K562 (cell line): ENCODE measurements around the gene TNNT1. TPM values are rescaled to one million over a fixed set of nuclear protein-coding genes. Genes with fewer than 3 reads are reported as not detected.

Experiments used
- EZH2 ChIP-seq: IDR thresholded peaks from 2 replicates; pipeline ENCODE4 v1.6.1; 2012; ENCODE audit warnings: low read depth, mild to moderate bottlenecking, inconsistent platforms, low read length, borderline replicate concordance
- GTF2E2 ChIP-seq: fragments of 200-800 bp; sonication (Bioruptor generic); IDR thresholded peaks from 2 replicates; pipeline ENCODE4 v1.6.1; 2016; ENCODE audit warnings: missing genetic modification characterization, missing compliant biosample characterization
- LCOR ChIP-seq: sonication (generic); formaldehyde crosslinking; IDR thresholded peaks from 2 replicates; pipeline ENCODE4 v1.8.0; 2022; ENCODE audit warnings: mild to moderate bottlenecking, missing genetic modification reagents
- NCOA6 ChIP-seq: fragments of 450-650 bp; IDR thresholded peaks from 2 replicates; pipeline ENCODE4 v1.6.1; 2017; ENCODE audit warnings: mild to moderate bottlenecking
- REST ChIP-seq, 2 experiments: fragments of 450-650 bp; formaldehyde crosslinking in 1 of 2; IDR thresholded peaks; 2 replicates each; pipeline versions ENCODE4 v1.4.0 to v1.6.1; 2014 to 2020; ENCODE audit warnings: mild to moderate bottlenecking in 2 of 2, borderline replicate concordance in 1 of 2, low read depth in 1 of 2
- SFPQ ChIP-seq: fragments of 200-400 bp; formaldehyde crosslinking; IDR thresholded peaks from 2 replicates; pipeline ENCODE4 v1.6.1; 2017; ENCODE audit warnings: mild to moderate bottlenecking, low read depth, low read length, moderate library complexity
- SOX6 ChIP-seq: fragments of 450-650 bp; IDR thresholded peaks from 2 replicates; pipeline ENCODE4 v1.6.1; 2014; ENCODE audit warnings: mild to moderate bottlenecking
- VEZF1 ChIP-seq: fragments of 200-800 bp; sonication (Bioruptor generic); IDR thresholded peaks from 2 replicates; pipeline ENCODE4 v1.6.1; 2017; ENCODE audit warnings: missing genetic modification characterization, missing compliant biosample characterization
- polyA plus RNA-seq, 8 experiments: library from polyadenylated mRNA; depleted of rRNA in 4 of 8; stranded (reverse) in 5 of 8; unstranded in 3 of 8; fragments of >200 nt; fragmentation: Nextera tagmentation in 2 of 8; fragmentation: Illumina TruSeq in 1 of 8; extraction: Ambion mirVana in 2 of 8; extraction: Trizol in 1 of 8; gene quantifications; 2 replicates each; pipeline versions ENCODE4 v1.2.1 to v1.2.3, GENCODE V29; 2011 to 2014; ENCODE audit warnings: inconsistent platforms in 1 of 8, missing spikeins in 1 of 8
- total RNA-seq, 7 experiments: library from RNA; depleted of rRNA in 6 of 7; stranded (reverse); fragments of >200 nt in 6 of 7; fragmentation: Illumina TruSeq in 2 of 7; extraction: Trizol in 2 of 7; gene quantifications; 2 replicates each; pipeline versions ENCODE4 v1.2.1 to v1.2.3, GENCODE V29; 2011 to 2021; ENCODE audit warnings: low replicate concordance in 1 of 7
- TF ChIP-seq, protein P1 (sequence below): fragments of 450-650 bp; IDR thresholded peaks from 2 replicates; pipeline ENCODE4 v1.7.0; 2016; ENCODE audit warnings: borderline replicate concordance

The TNNT1 gene
- total and polyA plus RNA-seq, 9 of the 15 experiments (the other 6 are each of a cell fraction or from before 2014, with no cell fraction given): 31.8 to 390 (median 227) TPM

GRCh38 chr19:55160128-55160985, 11.4 kb upstream of the TNNT1 start (continued):
- TF ChIP-seq REST (IDR thresholded peaks at IDR 0.05; ENCODE audit: borderline replicate concordance) (peak; percentile 92), REST (CRISPR knock-in tag; IDR thresholded peaks at IDR 0.05; ENCODE audit: low read depth) (0 out of 2 replicates have a peak, but pooled peaks have one; percentile 28), SOX6 (peak; percentile 60), EZH2 (no peak), NCOA6 (peak; percentile 95), LCOR (CRISPR knock-in tag) (peak; percentile 78; the same call in 1 of the 2 replicates), VEZF1 (peak; percentile 88), GTF2E2 (tag) (no peak), SFPQ (no peak)
- TF ChIP-seq, protein P1, sequence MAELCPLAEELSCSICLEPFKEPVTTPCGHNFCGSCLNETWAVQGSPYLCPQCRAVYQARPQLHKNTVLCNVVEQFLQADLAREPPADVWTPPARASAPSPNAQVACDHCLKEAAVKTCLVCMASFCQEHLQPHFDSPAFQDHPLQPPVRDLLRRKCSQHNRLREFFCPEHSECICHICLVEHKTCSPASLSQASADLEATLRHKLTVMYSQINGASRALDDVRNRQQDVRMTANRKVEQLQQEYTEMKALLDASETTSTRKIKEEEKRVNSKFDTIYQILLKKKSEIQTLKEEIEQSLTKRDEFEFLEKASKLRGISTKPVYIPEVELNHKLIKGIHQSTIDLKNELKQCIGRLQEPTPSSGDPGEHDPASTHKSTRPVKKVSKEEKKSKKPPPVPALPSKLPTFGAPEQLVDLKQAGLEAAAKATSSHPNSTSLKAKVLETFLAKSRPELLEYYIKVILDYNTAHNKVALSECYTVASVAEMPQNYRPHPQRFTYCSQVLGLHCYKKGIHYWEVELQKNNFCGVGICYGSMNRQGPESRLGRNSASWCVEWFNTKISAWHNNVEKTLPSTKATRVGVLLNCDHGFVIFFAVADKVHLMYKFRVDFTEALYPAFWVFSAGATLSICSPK: no peak
